T-helper 1 cell treated with Interleukin-12 subunit alpha and Interleukin-12 subunit beta and Interleukin-4 antibody, amounts not matched to agents 30 ng/mL and 1 ng/mL, for 36 hours (primary cell): ENCODE data around the gene RFC5. TPM values are rescaled to one million over a fixed set of nuclear protein-coding genes. Genes with fewer than 3 reads are reported as not detected.
"Not testable (repeated sequence)": the region's sequence is repeated elsewhere in the genome, so short reads cannot be mapped to it uniquely, and the experiment has no call there.

ENCODE experiments used
- intact Hi-C: fragments of 100-400 bp; cut with micrococcal nuclease; formaldehyde crosslinking; loops from one replicate; pipeline ENCODE4 v1.15.1; 2024
- total RNA-seq: library from RNA; stranded (reverse); gene quantifications from 2 replicates; pipeline ENCODE4 v1.2.3, GENCODE V29; 2022

RFC5 gene, protein sequence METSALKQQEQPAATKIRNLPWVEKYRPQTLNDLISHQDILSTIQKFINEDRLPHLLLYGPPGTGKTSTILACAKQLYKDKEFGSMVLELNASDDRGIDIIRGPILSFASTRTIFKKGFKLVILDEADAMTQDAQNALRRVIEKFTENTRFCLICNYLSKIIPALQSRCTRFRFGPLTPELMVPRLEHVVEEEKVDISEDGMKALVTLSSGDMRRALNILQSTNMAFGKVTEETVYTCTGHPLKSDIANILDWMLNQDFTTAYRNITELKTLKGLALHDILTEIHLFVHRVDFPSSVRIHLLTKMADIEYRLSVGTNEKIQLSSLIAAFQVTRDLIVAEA
- 38.2 and 39.2 TPM in 2 replicates for total RNA-seq

DNA sequence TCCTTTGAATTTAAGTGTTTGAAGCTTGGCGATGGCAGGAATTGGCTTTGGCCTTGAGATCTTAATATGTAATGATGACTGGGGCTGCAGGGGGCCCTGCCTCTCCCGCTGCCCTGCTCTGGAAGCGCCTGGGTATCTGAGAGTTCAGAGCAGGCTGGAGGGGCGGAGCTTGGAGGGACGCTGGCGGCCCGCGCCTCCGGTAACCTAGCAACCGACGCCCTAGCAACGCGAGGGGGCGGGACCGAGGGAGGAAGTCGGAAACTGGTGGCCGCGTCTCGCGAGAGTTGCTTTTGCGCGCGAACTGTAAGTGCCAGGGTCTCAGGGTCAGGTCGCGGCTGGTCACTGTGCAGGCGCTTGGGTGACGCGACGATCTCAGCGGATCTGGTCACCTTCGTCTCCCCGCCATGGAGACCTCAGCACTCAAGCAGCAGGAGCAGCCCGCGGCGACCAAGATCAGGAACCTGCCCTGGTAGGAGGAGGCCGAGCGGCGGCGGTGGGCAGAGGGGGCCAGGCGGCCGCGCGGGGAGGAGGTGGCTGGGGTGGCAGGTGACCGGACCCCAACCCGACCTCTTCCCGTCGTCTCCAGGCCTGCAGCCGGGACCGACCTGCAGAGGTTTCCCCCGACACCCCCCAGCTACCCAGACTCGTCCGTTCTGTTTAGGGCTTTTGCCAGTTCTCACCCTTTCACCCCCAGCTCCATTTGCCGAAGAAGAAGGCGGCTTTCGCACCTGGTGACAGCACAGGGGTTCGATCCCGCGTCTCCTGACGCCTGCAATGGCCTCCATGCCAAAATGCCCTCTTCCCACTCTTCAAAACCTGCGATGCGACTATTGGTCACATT is at the start of gene RFC5:
Gene RFC5 (plus strand): TSS at position 280 of the 841 bp plus-strand sequence. CDS start 125 bp downstream, at position 405.
- intact Hi-C loops, result loop anchor here (1.0 to 5.0 kb wide), 9 partner anchors 19 to 1860 kb away; partner anchors contain the start of genes CIT, FBXO21, PEBP1 and SUDS3

DNA sequence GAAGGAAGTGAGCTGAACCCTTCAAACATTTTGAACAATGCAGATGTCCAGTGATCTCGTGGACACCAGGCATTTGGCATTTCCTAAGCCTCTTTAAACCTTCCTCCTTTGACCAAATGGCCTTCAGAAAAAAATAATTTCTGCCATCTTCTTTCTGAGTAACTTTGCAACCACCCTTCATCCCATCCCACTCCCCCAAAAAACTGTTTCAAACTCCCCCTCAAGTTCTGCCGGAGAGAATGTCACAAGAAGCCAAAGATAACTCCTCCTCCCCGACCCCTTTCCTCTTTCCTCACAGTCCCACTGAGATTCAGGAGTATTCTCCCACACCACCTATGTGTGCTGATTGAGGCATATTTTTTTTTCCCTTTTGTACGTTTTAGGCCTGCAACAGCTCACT is 49.5 kb upstream of the RFC5 start:
- intact Hi-C loops, result no loop called here

DNA sequence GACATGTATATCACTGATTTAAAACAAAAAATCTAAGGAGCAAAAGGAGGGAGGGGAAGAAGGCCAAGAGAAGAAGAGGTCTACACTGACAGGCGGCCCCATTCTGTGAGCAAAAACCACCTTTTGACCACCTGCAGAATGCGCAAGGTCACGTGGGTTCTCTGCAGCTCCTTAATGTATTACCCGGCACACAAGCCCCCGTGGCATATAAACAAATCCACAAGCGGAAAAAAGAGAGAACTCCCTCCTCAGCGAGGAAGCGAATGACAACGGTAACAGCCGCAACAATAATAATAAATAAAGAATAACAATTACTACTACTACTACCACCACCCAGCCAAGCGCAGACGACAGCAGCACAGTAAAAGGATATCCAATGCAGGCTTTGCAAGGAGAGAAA is 49.0 kb upstream of the RFC5 start:
- intact Hi-C loops, result no loop called here

DNA sequence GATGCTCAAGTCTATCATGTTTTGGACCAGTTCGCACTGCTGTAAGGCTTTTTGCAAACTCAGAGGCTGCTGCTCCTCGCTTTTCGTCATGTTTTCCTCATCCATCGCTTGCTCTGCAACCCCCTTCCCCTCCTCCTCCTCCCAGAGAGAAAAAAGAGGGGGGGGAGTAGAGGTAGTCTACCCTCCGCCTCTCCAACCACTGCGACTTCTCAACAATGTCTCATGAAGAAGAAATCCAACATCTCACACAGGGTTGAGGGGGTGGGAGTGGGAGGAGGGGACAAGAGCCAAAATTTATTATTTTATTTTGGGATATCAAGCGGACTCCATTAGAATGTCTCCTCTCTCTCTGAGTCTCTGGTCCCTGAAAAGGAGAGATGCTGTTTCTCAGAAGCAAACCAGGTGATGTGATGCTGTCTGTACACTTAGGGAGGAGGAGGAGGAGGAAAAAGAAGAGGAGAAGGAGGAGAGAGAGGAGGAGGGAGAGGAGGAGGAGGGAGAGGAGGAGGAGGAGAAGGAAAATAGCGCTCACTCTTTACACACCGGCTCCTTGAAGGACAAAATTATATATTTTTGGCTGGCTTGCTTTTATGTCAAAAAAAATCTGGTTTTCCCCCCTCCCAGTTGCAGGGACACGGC is 48.2 kb upstream of the RFC5 start:
- intact Hi-C loops, result no loop called here

DNA sequence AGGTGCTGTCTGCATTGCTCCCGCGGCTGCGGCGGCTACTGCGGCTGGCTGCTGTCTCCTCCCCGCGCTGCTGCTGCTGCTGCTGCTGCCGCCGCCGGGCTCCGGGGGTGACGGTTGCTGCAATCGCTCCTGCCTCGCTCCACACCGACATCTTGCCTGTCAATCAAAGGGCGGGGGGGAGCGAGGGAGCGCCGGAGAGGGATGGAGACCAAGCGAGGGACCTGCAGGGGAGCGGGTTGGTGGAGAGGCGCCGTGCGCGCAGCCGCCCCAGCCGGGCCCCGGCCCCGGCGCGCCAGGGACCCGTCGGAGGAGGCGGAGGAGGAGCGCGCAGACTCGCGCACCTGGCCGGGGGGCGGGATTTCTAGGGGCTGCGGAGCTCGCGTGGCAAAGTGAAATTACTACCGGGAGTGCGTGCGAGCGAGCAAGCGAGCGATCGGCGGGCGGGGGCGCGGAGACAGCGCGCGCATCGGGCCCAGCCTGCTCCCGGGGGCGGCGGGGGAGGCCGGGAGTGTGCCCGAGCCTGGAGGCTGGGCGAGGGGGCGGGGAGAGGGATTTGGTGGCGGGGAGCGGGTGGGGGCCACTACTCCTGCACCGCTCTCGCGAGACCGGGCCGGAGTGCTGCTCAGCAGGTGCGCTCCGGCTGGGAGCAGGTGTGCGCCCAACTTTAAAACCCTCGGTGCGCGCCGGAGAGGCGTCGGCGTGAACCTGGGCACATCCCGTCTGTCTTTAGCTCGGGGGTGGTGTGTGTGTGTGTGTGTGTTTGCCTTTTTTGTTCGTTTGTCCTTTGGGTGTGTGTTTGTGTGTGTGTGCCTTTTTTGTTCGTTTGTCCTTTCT is 47.5 kb upstream of the RFC5 start, which contains the start of gene KSR2:
Gene KSR2 (minus strand): TSS at position 165 of the 834 bp plus-strand sequence. CDS start 735 bp downstream, outside the sequence.
- intact Hi-C loops, result no loop called here

DNA sequence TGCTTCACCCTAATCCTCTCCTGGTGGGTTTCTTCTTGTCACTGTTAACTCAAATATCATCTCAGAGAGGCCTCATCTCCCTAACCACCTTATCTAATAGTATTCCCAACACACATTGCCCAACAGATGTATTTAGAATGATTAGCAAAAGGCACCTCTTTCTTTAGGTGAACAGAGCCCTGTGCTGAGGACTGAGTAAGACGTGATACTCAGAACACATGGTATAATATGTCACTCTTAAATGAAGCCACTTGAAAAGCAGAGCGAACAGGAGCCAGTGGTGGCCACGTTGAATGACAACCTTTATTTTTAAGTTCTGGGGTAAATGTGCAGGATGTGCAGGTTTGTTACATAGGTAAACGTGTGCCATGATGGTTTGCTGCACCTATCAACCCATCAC is 46.2 kb upstream of the RFC5 start:
- intact Hi-C loops, result loop anchor here (10.0 kb wide), 1 partner anchor 756 kb away; no protein-coding TSS in a partner anchor

DNA sequence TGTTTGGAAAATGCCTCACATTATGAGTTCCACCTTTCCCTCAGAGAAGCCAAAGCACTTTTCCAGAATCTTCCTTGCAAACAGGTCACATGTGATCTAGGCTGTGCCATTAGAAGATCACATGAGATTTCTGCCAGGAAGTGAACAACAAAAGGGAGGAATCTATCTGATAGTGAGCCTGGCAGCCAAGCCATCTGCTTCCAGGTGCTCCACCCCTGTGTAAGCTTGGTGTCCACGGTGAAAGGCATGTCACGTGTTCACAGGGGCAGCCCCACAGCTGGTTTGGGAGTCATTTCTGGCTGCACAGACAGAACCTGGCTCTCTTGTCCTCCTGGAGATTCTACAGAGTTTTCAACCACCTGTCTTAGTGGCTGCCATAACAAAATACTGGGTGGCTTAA is 44.2 kb upstream of the RFC5 start:
- intact Hi-C loops, result loop anchor here (10.0 kb wide), 1 partner anchor 758 kb away; no protein-coding TSS in a partner anchor

DNA sequence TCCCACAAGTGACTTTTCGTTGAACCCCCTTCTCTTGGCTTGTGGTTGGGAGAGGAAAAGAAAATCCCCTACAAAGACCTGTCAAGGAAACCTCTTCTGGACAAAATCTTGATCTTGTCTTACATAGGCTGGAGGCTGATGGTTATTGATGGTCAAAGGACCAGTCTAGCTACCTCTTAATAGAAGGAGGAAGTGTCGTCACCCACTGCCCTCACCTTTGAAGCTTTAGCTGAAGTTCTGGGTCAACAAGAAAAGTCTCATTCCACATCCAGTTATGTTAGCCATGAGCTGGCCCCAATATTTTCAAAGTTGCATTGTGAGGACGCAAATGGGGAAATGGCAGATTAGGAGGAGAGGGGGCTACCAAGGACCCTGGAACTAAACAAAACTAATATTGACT is 41.5 kb upstream of the RFC5 start:
- intact Hi-C loops, result loop anchor here (10.0 kb wide), 1 partner anchor 760 kb away; no protein-coding TSS in a partner anchor

DNA sequence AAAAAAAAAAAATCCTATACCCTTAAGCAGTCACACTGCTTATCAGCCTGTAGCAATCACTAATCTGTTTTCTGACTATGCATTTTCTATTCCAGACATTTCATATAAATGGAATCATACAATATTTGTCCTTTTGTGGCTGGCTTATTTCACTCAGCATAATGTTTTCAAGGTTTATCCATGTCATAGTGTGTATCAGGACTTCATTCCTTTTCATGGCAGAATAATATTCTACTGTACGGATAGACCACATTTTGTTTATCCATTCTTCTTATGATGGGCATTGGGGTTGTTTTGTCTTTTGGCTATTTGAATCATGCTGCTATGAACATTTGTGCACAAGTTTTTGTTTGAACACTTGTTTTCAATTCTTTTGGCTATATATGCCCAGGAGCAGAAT is 39.1 kb upstream of the RFC5 start:
- intact Hi-C loops, result loop anchor here (10.0 kb wide), 1 partner anchor 763 kb away; no protein-coding TSS in a partner anchor

DNA sequence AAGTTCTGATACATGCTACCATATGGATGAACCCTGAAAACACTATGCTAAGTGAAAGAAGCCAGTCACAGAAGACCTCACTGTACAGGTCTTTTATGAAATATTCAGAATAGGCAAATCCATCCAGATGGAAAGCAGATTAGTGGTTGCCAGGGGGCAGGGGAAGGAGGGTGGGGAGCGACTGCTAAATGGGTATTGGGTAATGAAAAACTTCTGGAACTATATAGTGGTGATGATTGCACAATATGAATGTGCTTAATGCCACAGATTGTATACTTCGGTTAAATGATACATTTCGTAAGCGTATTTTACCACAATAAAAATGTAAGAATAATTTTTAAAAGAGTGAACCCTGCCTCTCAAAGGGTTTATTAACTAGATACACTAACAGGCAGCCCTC is 35.9 kb upstream of the RFC5 start:
- intact Hi-C loops, result no loop called here

DNA sequence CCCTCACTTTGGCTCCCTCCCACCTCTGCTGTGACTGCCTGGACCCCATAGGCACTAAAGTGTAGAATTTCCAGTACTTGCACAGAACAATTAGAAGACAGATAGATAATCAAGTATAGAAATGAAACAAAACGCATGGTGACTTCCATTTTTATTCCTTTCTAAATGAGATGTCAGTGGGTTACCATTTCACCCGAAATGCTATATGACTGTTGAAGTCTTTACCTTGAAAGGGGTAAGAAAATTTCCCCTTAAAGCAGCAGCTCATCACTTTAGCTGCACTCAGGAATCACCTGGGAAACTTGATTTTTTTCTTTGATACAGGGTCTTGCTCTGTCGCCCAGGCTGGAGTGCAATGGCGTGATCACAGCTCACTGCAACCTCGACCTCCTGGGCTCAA is 35.2 kb upstream of the RFC5 start:
- intact Hi-C loops, result no loop called here

DNA sequence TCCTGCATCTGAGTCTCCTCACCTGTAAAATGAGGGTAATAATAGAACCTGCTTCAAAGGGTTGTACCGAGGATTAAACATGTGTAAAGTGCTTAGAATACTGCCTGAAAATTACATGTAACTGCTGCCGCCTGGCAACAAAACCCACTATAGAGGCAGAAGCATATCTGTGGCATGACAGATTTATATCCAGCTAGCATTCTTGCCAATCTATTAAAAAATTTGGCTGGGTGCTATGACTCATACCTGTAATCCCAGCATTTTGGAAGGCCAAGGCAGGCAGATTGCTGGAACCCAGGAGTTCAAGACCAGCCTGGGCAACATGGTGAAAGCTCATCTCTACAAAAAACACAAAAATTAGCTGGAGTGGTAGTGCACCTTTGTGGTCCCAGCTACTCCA is 31.3 kb upstream of the RFC5 start:
- intact Hi-C loops, result no loop called here

DNA sequence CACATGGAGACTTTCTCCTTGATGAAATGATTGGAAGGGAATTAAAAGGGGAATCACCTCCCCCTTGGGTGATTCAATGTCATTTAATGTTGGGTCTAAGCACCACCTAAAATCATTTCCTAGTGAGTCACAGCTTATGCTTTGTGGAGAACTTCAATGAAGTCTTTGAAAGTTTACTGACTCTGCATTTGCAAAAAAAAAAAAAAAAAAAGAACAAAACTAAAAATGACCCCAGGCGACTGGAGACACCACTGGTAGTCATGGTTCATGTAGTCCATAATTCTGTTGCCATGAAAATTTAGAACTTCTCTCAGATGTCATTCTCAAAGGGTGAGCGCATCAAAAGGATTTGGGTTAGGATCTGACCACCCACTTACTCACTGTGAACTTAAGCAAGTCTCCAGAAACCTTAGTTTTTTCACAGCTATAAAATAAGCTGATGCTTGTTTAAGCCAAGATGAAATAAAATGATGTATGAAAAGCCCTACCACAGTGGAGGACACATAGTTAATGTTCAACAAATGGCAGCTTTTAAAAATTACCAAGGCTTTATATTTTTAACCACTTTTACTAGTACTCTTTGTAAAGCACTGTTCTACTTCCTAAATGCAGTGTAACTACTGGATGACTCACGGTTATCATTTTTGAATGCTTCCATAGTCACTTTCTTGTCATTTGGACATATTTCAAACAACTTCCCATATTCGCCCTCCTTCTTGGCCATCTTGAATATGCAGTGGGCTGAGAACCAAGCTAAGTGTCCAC is 29.6 kb upstream of the RFC5 start:
- intact Hi-C loops, result no loop called here

DNA sequence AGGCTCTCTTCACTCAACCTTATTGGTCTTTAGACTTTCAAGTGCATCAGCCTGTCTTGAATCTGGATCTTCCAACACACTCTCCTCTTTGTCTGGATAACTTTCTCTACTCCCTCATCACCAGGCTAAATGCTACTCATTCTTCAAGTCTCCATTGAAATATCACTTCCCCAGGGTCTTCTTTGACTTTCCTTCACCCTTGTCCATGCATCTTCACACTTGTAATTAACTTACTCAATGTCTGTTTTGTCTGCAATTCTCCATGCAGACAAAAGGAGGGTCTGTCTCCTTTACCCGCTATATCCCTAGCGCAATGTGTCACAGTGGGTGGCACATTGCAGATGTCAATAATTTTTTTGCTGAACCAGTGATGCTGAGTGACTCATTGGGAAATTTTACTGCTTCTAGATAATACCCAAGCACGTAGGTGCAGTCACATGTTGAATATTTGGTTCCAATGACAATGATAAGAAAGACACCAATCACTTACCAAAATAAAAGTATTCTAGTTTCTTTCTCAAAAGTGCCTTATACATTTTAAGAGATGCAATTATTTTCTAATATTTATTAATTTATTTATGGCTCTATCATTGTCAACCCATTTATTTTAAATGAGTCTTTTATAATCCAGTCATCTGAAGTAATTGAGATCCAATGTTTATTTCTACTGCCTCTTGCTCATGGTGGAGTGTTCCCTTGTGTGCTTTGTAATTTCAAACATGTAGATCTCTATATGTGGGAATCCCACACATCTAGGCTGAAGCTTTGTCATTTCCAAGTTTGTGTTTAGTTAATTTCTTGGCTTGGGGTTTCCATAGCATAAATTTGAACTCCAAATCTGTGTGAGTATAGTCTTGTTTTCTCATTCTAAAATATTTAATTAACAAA is 21.7 kb upstream of the RFC5 start:
- intact Hi-C loops, result no loop called here

DNA sequence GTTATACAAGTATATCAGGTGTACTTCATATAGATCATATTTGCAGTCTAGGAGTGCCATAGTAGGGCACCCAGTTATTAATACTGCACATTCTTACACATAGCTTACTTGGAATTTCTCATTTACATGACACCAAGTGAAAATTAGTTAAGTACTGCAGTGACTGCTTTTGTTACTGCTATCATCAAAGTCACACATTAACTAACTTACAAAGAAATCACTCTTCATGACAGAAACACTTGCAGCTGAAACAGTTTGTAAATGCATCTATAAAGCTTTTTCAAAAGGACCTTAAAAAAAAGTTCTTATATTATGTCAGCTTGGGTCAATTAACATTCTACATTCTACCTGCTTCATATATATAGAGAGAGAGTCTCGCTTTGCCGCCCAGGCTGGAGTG is 17.8 kb upstream of the RFC5 start:
- intact Hi-C loops, result no loop called here

DNA sequence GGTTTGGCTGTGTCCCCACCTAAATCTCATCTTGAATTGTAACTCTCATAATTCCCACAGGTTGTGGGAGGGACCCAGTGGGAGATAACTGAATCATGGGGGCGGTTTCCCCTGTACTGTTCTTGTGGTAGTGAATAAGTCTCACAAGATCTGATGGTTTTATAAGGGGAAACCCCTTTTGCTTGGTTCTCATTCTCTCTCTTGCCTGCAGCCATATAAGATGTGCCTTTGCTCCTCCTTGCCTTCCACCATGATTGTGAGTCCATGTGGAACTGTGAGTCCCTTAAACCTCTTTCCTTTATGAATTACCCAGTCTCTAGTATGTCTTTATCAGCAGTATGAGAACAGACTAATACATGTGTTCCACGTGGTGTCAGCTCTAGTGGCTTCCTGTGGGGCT is 16.7 kb upstream of the RFC5 start:
- intact Hi-C loops, result not testable (repeated sequence)

DNA sequence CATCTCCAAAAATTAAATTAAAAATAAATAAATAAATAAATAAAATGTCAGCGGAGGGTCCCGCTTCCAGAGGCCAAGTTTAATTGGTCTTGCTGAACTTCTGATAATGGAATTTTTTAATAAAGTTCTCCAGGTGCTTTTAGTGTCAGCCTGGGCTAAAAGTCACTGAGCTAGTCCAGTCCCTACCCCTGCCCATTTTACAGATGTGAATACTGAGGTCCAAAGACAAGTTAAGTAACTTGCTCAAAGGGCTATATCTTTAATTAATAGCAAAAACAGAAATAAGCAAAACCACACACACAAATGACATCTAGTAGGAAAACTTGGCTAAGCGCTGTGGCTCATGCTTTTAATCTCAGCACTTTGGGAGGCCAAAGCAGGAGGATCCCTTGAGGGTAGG is 5.6 kb upstream of the RFC5 start:
- intact Hi-C loops, result no loop called here

DNA sequence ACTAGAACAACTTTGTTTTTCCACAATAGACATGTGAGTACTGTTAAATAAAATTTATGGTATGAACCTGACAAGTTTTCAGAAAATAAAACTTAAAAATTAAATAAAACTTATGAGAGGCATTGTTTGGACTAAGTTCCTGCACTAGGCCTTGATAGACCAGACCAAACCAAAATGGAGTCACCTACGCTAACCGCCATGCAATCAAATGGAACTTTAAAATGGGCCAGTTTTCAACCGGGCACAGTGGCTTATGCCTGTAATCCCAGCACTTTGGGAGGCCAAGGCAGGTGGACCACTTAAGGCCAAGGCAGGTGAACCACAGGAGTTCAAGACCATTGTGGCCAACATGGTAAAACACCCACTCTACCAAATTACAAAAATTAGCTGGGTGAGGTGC is 5.1 kb upstream of the RFC5 start:
- intact Hi-C loops, result no loop called here

DNA sequence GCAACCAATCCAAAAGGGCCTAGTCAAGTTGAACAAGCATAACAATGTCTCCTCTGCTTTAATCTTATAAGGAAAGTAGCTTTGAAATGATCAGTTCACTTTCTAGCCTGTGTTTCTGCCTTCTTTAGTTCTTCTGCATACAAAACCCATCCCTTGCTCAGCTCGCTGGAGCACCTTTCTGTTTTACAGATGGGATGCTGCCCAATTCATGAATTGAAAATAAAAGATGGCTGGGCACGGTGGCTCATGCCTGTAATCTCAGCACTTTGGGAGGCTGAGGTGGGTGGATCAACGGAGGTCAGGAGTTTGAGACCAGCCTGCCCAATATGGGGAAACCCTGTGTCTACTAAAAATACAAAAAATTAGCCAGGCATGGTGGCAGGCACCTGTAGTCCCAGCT is 4.5 kb upstream of the RFC5 start:
- intact Hi-C loops, result no loop called here
